Panc1 (cell line): ENCODE measurements around the gene ADA. TPM values are rescaled to one million over a fixed set of nuclear protein-coding genes. Genes with fewer than 3 reads are reported as not detected.

Source experiments
- ATAC-seq: fragments of 200-7000 bp; cut with Tn5 transposase; 2 replicates; pipeline ENCODE4 v1.9.1; 2020; ENCODE audit warnings: mild to moderate bottlenecking, moderate library complexity
- BruUV-seq: library from RNA; stranded (reverse); fragments of 400-500 nt; replicated peaks from 2 replicates; lab custom pipeline; 2021; lab: Mats Ljungman, UMichigan
- CTCF ChIA-PET: fragments of 300-600 bp; sonication (Branson Sonifier 250); formaldehyde crosslinking; loops from one replicate; lab custom pipeline; 2022; ENCODE audit warnings: antibody characterized with exemption; lab: Charles Lee
- POLR2A ChIA-PET: fragments of 300-600 bp; sonication (Branson Sonifier 250); formaldehyde crosslinking; loops from one replicate; lab custom pipeline; 2022; ENCODE audit warnings: antibody characterized with exemption; lab: Charles Lee
- DNase-seq: peaks from one replicate; pipeline ENCODE4 v3.0.0-alpha.2; 2010; ENCODE audit warnings: low read depth, low spot score
- H3K27ac ChIP-seq: 2 replicates; pipeline ENCODE4 v1.5.1; 2011; ENCODE audit warnings: mild to moderate bottlenecking, low read length, inconsistent platforms
- H3K27me3 ChIP-seq: fragments of 200-500 bp; sonication (Bioruptor generic); 2 replicates; pipeline ENCODE4 v1.6.0; 2014; ENCODE audit warnings: low read length, inconsistent platforms; ENCODE audit not compliant: control insufficient read depth, insufficient read depth
- H3K36me3 ChIP-seq: fragments of 200-500 bp; sonication (Bioruptor generic); 2 replicates; pipeline ENCODE4 v1.5.1; 2014; ENCODE audit warnings: inconsistent platforms, mild to moderate bottlenecking, low read length, moderate library complexity; ENCODE audit not compliant: control insufficient read depth, insufficient read depth
- H3K4me1 ChIP-seq: 2 replicates; pipeline ENCODE4 v1.5.1; 2011; ENCODE audit warnings: inconsistent platforms, mild to moderate bottlenecking, low read length, moderate library complexity; ENCODE audit not compliant: control insufficient read depth, insufficient read depth
- H3K4me3 ChIP-seq, 2 experiments: 2 replicates each; pipeline ENCODE4 v1.5.1; 2011 to 2012; ENCODE audit warnings: low read depth in 2 of 2, low read length in 2 of 2, mild to moderate bottlenecking in 2 of 2, inconsistent platforms in 1 of 2, moderate library complexity in 1 of 2
- H3K9me3 ChIP-seq: fragments of 200-500 bp; sonication (Bioruptor generic); 2 replicates; pipeline ENCODE4 v1.5.1; 2014; ENCODE audit warnings: low read depth, mild to moderate bottlenecking, inconsistent platforms, low read length, moderate library complexity; ENCODE audit not compliant: control insufficient read depth, insufficient read depth
- POLR2AphosphoS5 ChIP-seq: IDR thresholded peaks from 2 replicates; pipeline ENCODE4 v1.6.1; 2012; ENCODE audit warnings: mild to moderate bottlenecking, low read depth, low read length, moderate library complexity
- SIN3A ChIP-seq: IDR thresholded peaks from 2 replicates; pipeline ENCODE4 v1.6.1; 2012; ENCODE audit warnings: low read depth, mild to moderate bottlenecking, low read length, moderate library complexity, borderline replicate concordance; ENCODE audit not compliant: insufficient read depth
- TCF7L2 ChIP-seq: IDR thresholded peaks from 2 replicates; pipeline ENCODE4 v1.6.1; 2011; ENCODE audit warnings: mild to moderate bottlenecking, low read depth, low read length, inconsistent platforms
- in situ Hi-C: cut with HindIII; loops from 2 replicates; pipeline ENCODE4 v1.10.0; 2016; ENCODE audit warnings: low sequenced_read_pairs, low pct_unique_long_range_greater_than_20kb
- intact Hi-C: fragments of 100-400 bp; cut with micrococcal nuclease; formaldehyde crosslinking; loops from one replicate; pipeline ENCODE4 v1.10.0; 2022; ENCODE audit not compliant: unreplicated experiment
- total RNA-seq: library from RNA; stranded (reverse); gene quantifications from one replicate; pipeline ENCODE4 v1.2.1, GENCODE V29; 2021; ENCODE audit not compliant: unreplicated experiment
- TF ChIP-seq, protein P1 (sequence below): fragments of 450-650 bp; IDR thresholded peaks from 2 replicates; pipeline ENCODE4 v1.5.1; 2017; ENCODE audit warnings: mild to moderate bottlenecking
- TF ChIP-seq, protein P2 (sequence below), 2 experiments: IDR thresholded peaks; 2 replicates each; pipeline ENCODE4 v1.6.1; 2011 to 2012; ENCODE audit warnings: low read depth in 2 of 2, control low read depth in 1 of 2, low read length in 1 of 2, mild to moderate bottlenecking in 1 of 2, moderate library complexity in 1 of 2; ENCODE audit not compliant: insufficient read depth in 1 of 2

Gene ADA
- total RNA-seq, 1 experiment from 2014 or later = 53.8 TPM

DNA sequence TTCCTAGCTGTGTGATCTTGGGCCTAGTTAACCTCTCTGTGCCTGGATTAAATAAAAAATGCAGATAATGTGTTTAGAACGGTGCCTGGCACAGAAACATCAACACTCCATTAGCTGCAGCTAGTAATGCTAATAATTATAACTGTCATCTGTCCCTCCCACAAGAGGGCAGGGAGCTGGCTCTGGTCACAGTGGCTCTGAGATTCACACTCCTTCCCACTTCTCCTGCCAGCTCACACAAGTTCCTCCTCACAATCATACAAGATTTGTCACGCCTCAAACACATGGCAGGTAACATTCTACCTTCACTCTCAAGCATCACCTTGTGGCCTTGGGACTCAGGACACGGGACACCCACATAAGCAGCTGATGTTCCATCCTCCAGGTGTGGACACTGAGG, 2.4 kb downstream of the ADA start:
- Histone ChIP-seq H3K9me3 (no peaks in the 10 kb centered on the region), H3K36me3 (no peaks in the 10 kb centered on the region; the same call in 1 of the 2 replicates), H3K27ac (no peak overlapping the region), H3K4me1 (peaks cover 33% of the 10 kb centered on the region), H3K4me3 (peak overlapping the region; percentile 3 to 9; a peak in 1 of 4 replicates), H3K27me3 (no peaks in the 10 kb centered on the region)
- ATAC-seq (no peak), DNase-seq (no peak)
- no TSS peak for BruUV-seq
- TF ChIP-seq, protein P1, sequence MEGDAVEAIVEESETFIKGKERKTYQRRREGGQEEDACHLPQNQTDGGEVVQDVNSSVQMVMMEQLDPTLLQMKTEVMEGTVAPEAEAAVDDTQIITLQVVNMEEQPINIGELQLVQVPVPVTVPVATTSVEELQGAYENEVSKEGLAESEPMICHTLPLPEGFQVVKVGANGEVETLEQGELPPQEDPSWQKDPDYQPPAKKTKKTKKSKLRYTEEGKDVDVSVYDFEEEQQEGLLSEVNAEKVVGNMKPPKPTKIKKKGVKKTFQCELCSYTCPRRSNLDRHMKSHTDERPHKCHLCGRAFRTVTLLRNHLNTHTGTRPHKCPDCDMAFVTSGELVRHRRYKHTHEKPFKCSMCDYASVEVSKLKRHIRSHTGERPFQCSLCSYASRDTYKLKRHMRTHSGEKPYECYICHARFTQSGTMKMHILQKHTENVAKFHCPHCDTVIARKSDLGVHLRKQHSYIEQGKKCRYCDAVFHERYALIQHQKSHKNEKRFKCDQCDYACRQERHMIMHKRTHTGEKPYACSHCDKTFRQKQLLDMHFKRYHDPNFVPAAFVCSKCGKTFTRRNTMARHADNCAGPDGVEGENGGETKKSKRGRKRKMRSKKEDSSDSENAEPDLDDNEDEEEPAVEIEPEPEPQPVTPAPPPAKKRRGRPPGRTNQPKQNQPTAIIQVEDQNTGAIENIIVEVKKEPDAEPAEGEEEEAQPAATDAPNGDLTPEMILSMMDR = no peak
- TF ChIP-seq SIN3A (no peak), TCF7L2 (no peak), POLR2AphosphoS5 (no peak)
- TF ChIP-seq, protein P2, sequence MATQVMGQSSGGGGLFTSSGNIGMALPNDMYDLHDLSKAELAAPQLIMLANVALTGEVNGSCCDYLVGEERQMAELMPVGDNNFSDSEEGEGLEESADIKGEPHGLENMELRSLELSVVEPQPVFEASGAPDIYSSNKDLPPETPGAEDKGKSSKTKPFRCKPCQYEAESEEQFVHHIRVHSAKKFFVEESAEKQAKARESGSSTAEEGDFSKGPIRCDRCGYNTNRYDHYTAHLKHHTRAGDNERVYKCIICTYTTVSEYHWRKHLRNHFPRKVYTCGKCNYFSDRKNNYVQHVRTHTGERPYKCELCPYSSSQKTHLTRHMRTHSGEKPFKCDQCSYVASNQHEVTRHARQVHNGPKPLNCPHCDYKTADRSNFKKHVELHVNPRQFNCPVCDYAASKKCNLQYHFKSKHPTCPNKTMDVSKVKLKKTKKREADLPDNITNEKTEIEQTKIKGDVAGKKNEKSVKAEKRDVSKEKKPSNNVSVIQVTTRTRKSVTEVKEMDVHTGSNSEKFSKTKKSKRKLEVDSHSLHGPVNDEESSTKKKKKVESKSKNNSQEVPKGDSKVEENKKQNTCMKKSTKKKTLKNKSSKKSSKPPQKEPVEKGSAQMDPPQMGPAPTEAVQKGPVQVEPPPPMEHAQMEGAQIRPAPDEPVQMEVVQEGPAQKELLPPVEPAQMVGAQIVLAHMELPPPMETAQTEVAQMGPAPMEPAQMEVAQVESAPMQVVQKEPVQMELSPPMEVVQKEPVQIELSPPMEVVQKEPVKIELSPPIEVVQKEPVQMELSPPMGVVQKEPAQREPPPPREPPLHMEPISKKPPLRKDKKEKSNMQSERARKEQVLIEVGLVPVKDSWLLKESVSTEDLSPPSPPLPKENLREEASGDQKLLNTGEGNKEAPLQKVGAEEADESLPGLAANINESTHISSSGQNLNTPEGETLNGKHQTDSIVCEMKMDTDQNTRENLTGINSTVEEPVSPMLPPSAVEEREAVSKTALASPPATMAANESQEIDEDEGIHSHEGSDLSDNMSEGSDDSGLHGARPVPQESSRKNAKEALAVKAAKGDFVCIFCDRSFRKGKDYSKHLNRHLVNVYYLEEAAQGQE (IDR thresholded peaks at IDR 0.05; ENCODE audit: insufficient read depth in 1 of 2, low read depth in 2 of 2, low read length in 1 of 2) = no peak
- in situ Hi-C loops = no loop called here
- intact Hi-C loops = no loop called here
- CTCF ChIA-PET = no interaction called here
- POLR2A ChIA-PET = no interaction called here

DNA sequence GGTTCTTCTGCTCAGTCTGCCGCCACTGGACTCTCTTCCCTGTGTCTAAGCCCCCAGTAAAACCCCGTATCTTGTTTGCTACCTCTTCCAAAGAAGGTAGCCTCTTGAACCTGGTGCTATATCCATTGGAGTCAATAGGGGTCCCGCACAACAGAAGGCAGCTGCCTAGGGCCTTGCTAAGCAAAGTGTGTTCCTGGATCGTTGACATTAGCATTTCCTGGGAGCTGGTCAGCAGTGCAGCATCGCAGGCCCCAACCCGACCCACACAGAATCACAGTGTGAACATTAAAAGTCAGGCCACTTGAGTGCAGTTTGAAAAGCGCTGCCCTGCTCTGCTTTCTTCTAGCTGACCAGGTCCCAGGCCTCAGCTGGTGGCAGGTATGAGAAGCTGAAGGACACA, 2.9 kb downstream of the ADA start:
- TF ChIP-seq SIN3A = no peak
- TF ChIP-seq POLR2AphosphoS5 = no peak
- no peak for TF ChIP-seq TCF7L2
- TF ChIP-seq, protein P2 (IDR thresholded peaks at IDR 0.05; ENCODE audit: insufficient read depth in 1 of 2, low read depth in 2 of 2, low read length in 1 of 2) = no peak
- TF ChIP-seq, protein P1 = no peak
- ChIA-PET POLR2A (no interaction called here), CTCF (no interaction called here)
- Histone ChIP-seq H3K36me3 (no peaks in the 10 kb centered on the region; the same call in 1 of the 2 replicates), H3K4me3 (no peak overlapping the region), H3K9me3 (no peaks in the 10 kb centered on the region), H3K27ac (no peak overlapping the region), H3K27me3 (no peaks in the 10 kb centered on the region), H3K4me1 (peaks cover 39% of the 10 kb centered on the region)
- ATAC-seq = no peak
- no peak for DNase-seq
- in situ Hi-C loops = no loop called here
- no TSS peak for BruUV-seq
- intact Hi-C loops = no loop called here
